DMS153 treated with DMSO at 0.1 percent for 48 hours (cell line): ENCODE measurements around the gene C1GALT1C1L.
"Not testable (repeated sequence)": the region's sequence is repeated elsewhere in the genome, so short reads cannot be mapped to it uniquely, and the experiment has no call there.

Source experiments
- DNase-seq: peaks from one replicate; lab custom pipeline; 2025; ENCODE audit not compliant: unreplicated experiment; lab: John Stamatoyannopoulos, UW

C1GALT1C1L gene

GRCh38 chr2:43676322-43677050, at the start of gene C1GALT1C1L:
TSS of gene C1GALT1C1L (minus strand) at chr2:43676429. CDS start at chr2:43676322, 107 bp downstream.
- DNase-seq, result peak; percentile 13

DNA sequence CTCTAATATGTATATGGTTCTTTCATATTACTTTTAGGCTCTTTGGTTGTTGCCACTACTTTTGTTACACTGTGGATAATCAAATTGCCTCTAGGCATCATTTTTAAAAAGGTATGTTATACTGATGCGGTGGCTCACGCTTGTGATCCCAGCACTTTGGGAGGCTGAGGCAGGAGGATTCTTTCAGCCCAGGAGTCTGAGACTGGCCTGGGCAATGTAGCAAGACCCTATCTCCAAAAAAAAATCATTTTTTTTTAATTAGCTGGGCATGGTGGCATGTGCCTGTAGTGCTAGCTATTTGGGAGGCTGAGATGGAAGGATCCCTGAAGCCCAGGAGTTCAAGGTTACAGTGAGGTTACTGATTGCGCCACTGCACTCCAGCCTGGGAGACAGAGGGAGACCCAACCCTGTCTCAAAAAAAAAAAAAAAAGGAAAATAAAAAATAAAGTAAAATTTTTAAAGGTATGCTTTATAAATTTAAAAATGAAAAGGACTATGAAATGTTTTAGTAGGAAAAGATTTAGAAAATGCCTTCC, 49.5 kb upstream of the C1GALT1C1L start:
- no peak for DNase-seq

DNA sequence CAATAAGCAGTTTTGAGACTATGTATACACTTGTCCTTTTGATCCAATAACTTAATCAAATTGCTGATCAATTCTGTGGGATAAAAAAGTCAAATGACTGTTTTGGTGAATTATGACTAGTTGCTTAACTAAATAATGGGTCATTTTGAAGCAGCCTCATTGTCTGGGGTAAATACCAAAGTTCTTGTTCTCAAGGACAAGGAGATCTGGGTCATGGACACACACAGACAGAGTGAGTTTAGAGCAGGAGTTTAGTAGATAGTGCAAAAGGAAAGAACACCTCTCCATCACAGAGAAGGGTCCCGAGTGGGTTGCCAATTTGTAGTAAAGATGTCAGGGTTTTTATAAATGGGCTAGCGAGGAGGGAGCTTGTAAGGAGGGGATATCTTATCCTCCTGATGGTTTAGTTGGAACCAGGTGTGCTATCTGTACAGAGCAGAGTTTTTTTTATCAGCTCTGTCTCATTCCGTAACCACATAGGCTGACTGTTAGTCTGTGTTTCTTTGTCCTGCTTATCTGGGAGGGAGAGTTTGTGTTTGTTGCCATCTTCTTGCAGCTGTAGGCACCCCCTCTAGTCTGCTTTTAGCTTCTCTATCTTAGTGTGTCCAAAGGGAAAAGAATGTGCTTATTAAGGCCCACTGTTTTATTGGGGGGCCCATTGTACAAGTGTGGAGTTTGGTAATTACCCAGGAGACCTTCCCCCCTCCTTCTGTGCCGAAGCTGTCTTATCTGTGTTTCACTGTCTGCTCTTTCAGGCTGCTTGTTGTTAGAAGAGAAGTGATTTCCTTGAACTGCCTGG, 48.7 kb upstream of the C1GALT1C1L start:
- no peak for DNase-seq

DNA sequence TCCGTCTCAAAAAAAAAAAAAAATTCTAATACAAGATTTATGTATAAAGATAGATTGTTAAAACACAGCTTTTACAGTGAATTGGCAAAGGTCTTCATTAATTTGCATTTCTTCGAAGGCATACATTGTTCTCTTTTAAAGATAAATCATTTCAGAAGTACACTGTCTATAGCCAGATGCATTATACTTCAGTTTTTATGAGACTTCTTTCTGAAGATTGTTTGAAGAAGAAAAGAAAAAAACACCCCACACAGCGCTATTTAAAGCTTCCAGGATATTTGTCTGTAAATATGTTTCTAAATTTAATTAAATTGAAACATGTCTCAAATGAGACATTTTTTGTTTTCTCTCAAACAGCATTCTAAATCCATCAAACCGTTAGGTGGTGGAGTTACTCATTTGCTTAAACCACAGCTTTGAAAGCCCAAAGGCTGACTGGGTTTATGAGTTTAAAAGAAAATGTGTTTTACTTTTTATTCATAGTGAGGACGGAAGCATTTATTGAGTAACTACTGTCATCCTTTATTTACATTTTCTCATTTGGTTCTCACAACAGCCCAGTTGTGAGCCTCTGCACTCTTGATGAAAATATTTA, 42.4 kb upstream of the C1GALT1C1L start:
- DNase-seq, result no peak

DNA sequence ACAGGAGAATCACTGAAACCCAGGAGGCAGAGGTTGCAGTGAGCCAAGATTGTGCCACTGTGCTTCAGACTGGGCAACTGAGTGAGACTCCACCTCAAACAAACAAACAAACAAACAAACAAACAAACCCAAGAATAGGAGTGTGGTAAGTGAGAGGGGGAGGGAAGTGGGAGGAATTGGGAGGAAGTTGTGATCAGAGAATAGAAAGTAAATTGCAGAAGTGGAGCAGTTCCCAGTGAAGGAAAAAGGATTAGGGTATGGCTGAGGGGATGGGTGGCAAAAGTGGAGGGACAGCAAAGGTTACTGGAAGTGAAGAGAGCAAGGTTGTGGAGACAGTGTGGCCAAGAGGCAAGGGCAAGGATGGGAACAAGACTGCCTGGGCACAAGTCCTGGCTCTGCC, 41.1 kb upstream of the C1GALT1C1L start:
- no peak for DNase-seq

DNA sequence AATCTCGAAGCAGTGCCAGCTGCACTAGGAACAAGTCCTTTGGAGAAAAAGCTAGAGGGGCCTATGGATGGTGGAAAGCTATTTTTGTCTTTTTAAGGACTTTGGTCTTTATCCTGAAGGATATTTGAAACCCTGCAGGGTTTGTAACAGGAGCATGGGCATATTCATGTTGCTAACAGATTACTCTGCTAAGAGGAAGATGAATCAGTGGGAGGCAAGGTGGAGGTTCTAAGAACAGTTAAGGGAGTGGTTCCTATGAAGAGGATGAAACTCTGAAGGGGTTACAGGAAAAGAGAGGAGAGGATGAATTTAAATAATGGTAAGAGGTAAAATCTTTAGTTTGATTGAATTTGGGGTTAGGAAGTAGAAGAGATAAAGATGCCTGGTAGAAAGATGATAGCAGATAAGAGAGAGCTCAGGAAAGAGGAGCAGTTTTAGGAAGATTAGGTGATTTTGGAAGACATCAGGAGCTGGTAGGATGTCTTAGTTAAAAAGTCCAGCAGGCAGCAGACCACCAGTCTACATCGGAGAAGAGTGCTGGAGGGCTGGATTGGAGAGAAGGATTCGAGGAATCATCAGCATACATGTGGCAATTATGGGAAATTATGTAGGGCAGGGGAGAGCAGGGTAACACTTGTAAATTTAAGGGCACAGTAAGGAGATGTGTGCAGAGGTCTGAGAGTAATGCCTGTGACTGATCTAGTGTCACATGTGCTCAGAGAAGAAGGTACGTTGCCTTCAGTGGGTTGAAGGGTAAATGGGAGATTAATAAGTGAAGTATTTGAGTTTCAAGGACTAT, 39.3 kb upstream of the C1GALT1C1L start:
- no peak for DNase-seq

DNA sequence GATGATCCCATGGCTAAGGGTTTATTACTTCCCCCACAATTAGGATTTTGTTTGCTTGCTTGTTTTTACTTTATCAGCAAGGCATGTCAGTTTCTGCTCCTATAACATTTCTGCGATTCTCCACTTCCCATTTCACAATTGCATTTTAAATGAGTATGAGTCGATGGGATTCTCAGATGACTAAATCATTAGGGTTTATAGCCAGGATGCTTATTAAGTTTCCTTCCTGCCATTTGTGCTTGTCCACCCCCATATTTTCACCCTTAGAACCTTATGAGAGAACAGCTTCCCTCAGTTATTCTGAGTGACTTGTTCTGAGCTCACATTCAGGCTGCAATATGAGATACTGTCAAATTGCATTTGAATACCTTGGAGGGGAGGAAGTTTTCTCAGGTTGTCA, 37.9 kb upstream of the C1GALT1C1L start:
- DNase-seq, result no peak

DNA sequence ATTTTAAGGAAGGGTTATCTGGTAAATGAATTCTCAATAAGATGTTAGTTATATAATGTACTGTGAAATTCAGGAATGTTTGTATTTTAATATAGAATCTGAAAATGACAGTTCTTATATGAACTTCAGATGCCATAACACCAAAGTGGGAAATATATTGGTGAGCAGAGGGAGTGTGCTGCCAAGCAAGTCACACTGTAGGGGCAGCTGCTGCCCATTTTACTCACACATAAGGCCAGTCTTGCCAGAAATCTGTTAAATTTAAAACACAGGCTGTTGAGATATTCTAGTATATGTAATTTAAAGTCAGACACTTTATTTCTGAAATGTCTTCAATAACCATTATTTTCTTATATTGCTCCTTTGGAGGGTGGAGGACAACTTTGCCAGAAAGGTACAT, 34.6 kb upstream of the C1GALT1C1L start:
- no peak for DNase-seq

DNA sequence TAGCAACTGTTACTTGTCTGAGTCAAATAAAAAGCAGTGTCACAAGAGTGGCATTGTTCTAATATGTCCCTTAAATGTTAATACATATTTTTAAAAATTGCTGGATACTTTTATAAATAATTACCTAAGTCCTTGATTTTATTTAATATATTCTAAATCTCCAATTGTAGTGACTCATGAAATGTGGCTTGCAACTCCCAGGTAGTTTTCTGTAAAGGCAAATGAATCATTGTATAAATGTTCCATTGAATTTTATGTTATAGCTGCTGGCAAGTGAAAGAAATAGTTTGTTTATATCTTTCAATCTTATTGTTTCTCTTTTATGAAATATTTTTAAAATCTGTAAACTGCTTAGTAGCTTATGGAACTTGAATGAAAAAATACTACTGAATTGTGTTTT, 32.7 kb upstream of the C1GALT1C1L start:
- DNase-seq, result no peak

DNA sequence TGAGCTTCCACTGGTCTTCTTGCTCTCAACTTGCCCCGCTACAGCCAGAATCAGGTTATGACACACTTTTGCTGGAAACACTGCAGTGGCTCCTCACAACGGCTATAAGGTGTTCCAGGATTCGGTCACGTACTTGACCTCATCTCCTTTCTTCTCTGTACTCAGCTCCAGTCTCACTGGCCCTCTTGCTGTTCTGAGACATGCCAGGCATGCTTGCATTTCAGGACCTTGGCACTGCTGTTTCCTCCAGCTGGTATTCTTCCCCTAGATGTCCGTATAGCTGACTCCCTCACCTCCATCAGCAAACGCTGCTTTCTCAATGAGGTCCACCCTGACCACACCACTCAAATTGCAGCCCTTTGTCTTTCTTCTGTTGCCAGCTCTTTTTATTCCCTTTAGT, 31.9 kb upstream of the C1GALT1C1L start:
- no peak for DNase-seq

DNA sequence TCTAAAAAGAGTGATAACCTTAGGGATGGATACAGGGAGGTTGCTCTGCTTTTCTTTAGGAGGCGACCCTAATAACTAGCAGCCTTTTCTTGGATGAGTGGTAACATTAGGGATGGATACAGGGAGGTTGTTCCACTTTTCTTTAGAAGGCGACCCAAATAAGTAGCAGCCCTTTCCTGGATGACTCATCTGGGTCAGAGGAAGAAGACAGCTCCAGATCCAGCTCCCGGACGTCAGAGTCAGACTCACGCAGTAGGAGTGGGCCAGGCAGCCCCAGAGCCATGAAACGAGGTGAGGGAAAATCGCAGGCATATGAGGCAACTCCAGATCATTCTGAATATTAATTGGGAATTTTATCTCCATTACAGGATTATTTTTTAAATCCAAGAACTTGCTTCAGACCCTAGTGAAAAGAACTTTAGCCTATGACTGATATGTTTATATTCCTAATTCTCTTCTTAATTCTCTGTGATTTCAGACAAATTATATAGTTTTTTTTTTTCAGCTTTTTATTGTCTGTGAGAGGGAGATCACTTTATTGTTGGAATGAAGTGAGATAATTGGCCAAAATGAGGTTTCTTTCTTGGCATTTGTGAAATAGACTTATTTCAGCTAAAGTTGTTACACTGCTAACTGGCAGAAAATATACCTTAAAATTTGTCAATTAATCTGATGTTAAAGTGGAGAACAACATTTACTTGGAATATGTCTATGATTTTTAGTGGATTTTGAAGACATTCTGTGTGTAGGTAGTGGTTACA, 31.2 kb upstream of the C1GALT1C1L start:
- no peak for DNase-seq

DNA sequence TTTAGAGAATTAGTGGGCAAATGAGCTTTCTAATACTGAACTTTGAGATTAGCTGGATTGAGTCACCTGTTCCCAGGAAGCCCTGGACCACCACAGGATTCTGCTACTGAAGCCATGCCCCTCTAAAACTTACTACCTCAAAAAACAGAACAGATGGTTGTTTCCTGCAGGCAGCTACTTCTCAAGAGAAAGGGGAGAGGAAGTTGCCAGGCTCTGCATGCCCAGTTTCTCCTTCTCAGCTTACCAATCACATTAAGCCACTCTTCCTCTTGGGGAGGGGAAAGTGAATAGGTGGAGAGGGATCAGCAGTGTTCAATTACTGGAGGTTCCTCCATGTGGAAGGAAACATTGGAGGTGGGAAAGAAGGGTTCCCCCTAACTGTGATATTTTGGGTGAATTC, 24.9 kb upstream of the C1GALT1C1L start:
- no peak for DNase-seq

DNA sequence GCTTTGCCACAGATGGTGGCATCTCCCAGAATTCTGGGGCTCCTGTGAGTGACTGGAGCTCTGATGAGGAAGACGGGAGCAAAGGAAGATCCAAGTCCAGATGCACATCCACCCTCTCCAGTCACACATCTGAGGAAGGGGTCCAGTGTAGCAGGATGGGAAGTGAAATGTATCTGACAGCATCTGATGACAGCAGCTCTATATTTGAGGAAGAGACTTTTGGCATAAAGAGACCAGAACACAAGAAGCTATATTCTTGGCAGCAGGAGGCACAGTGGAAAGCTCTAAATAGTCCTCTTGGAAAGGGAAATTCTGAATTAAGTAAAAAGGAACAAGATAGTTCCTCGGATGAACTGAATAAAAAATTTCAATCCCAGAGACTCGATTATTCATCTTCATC, 23.5 kb upstream of the C1GALT1C1L start:
- no peak for DNase-seq

GRCh38 chr2:43698140-43698539, 21.9 kb upstream of the C1GALT1C1L start:
- DNase-seq, result not testable (repeated sequence)

GRCh38 chr2:43692428-43692994, 16.3 kb upstream of the C1GALT1C1L start:
- no peak for DNase-seq

GRCh38 chr2:43689999-43690398, 13.8 kb upstream of the C1GALT1C1L start:
- DNase-seq, result no peak

DNA sequence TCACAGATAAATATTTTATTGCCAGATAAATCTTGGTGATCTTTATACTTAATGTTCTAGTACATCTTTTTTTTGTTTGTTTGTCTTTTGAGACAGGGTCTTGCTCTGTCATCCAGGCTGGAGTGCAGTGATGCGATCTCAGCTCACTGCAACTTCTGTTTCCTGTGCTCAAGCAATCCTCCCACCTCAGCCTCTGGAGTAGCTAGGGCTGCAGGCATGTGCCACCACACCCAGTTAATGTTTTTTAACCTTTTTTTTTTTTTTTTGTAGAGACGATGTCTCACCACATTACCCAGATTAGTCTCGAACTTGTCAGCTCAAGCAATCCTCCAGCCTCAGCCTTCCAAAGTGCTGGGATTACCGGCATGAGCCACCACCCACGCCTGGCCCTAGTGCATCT, 9.1 kb upstream of the C1GALT1C1L start:
- no peak for DNase-seq

DNA sequence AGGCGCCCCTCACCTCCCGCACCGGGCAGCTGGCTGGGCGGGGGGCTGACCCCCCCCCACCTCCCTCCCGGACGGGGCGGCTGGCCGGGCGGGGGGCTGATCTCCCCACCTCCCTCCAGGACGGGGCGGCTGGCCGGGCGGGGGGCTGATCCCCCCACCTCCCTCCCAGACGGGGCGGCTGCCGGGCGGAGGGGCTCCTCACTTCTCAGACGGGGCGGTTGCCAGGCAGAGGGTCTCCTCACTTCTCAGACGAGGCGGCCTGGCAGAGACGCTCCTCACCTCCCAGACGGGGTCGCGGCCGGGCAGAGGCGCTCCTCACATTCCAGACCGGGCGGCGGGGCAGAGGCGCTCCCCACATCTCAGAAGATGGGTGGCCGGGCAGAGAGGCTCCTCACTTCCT, 1.6 kb upstream of the C1GALT1C1L start:
- not testable (repeated sequence) for DNase-seq

DNA sequence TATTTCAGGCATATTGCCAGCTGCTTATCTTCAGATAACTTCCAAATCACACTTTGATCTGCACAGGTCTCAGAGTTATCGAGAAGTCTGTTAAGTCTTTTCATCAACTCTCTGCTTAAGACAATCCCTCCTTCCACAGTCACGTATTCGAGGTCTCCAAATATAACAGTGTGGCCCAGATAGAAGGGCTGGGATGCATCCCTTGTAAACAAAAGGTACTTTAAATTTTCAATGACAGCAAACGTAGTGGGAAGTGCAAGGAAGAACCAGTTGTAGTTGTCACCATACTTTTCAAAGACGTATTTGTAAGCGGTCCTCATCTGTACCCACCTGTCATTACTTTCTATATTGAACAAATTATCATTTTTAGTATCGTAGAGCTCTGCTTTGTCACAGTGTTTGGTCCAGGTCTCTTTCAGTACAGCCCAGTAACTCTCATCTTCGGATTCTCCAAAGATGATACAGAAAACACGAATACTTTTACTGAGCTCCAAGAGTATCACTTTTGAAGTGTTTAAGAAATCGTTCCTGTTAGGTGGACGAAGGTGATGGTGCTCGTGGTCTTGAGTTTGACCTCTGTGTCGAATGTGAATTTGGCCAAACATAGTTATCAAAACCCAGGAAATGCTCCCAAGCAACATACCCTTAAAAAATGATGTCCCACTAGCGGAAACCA, 445 bp downstream of the C1GALT1C1L start:
- DNase-seq, result no peak
